ENCODE measurements around the gene MERTK. TPM values are rescaled to one million over a fixed set of nuclear protein-coding genes. Genes with fewer than 3 reads are reported as not detected.
"Not testable (repeated sequence)": the region's sequence is repeated elsewhere in the genome, so short reads cannot be mapped to it uniquely, and the experiment has no call there.

The MERTK gene
- polyA plus RNA-seq, 1 experiment = 0.84 TPM

- ChIA-PET CTCF (no interaction called here), POLR2A (no interaction called here)
- Histone ChIP-seq H3K27ac (ENCODE audit: low read depth, low read length) (no peak overlapping the region), H3K27me3 (ENCODE audit: control insufficient read depth, insufficient read depth, low read length) (peaks cover 4% of the 10 kb centered on the region), H3K9me3 (ENCODE audit: control insufficient read depth, insufficient read depth, low read length) (no peaks in the 10 kb centered on the region), H3K4me3 (ENCODE audit: low read depth, low read length) (no peak overlapping the region)
- TF ChIP-seq CTCF (IDR thresholded peaks at IDR 0.05; ENCODE audit: low read depth, low read length) = no peak
- DNase-seq (ENCODE audit: low read depth, low spot score) = no peak
Observed at GRCh38 chr2:111930409-111930808, 32.0 kb downstream of the MERTK start.

DNA sequence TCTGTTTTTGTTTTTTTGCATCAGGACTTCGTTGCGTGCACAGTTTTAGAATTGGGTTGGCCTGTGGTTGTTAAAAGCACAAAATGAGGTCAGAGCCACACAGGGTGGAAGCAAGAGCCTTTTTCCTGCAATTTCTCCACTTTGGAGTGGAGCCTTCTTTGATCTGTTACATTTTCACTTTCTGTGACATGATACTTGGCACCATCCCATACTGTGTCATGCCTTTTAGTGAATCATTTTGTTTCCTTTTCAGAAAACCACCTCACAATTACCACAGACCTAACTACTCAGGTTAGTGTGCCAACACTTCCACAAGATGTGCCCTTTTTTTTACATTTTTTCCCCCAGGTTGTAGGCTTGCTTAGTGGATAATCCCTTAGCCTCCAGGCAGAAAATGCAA is 32.5 kb downstream of the MERTK start:
- ChIA-PET POLR2A (no interaction called here), CTCF (no interaction called here)
- Histone ChIP-seq H3K27ac (ENCODE audit: low read depth, low read length) (no peak overlapping the region), H3K9me3 (ENCODE audit: control insufficient read depth, insufficient read depth, low read length) (no peaks in the 10 kb centered on the region), H3K27me3 (ENCODE audit: control insufficient read depth, insufficient read depth, low read length) (peaks cover 4% of the 10 kb centered on the region), H3K4me3 (ENCODE audit: low read depth, low read length) (no peak overlapping the region)
- no peak for DNase-seq (ENCODE audit: low read depth, low spot score)
- no peak for TF ChIP-seq CTCF (IDR thresholded peaks at IDR 0.05; ENCODE audit: low read depth, low read length)

DNA sequence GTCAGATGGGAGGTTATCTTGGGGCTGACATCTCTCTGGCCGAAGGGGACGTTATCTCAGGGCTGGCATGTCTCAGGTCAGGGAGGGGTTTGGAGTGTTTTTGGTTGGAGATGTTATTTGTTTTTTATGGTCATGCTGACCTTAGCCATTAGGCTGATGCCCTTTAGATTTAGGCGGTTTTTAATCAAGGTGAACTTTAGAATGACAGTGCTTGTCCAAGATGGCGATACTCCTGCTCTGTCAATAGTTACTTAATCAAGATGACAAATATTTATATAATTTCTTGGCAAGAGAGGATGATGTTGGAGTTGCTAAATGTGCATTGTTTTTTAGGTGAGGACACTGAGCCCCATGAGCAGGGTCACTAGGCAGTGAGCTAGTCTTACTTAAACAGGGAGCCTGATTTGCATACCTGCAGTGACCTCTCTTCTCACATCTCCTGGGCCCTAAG is 34.5 kb downstream of the MERTK start:
- ChIA-PET POLR2A (no interaction called here), CTCF (no interaction called here)
- DNase-seq (ENCODE audit: low read depth, low spot score) = no peak
- peaks cover 8% of the 10 kb centered on the region for H3K27me3 ChIP-seq (ENCODE audit: control insufficient read depth, insufficient read depth, low read length)
- no peak overlapping the region for H3K4me3 ChIP-seq (ENCODE audit: low read depth, low read length)
- H3K9me3 ChIP-seq (ENCODE audit: control insufficient read depth, insufficient read depth, low read length) = no peaks in the 10 kb centered on the region
- H3K27ac ChIP-seq (ENCODE audit: low read depth, low read length) = no peak overlapping the region
- TF ChIP-seq CTCF (IDR thresholded peaks at IDR 0.05; ENCODE audit: low read depth, low read length) = no peak

- CTCF ChIA-PET; H3K27ac ChIP-seq (ENCODE audit: low read depth, low read length); POLR2A ChIA-PET; H3K9me3 ChIP-seq (ENCODE audit: control insufficient read depth, insufficient read depth, low read length); H3K4me3 ChIP-seq (ENCODE audit: low read depth, low read length); DNase-seq (ENCODE audit: low read depth, low spot score): not testable (repeated sequence)
- peaks cover 14% of the 10 kb centered on the region for H3K27me3 ChIP-seq (ENCODE audit: control insufficient read depth, insufficient read depth, low read length)
Observed at GRCh38 chr2:111933900-111934299, 35.5 kb downstream of the MERTK start.

- ChIA-PET POLR2A (no interaction called here), CTCF (interaction anchor here (0.6 kb wide), 1 partner anchor 26 kb away, joined by 3 read pairs; no protein-coding TSS in a partner anchor)
- Histone ChIP-seq H3K9me3 (ENCODE audit: control insufficient read depth, insufficient read depth, low read length) (no peaks in the 10 kb centered on the region), H3K27ac (ENCODE audit: low read depth, low read length) (no peak overlapping the region), H3K4me3 (ENCODE audit: low read depth, low read length) (no peak overlapping the region), H3K27me3 (ENCODE audit: control insufficient read depth, insufficient read depth, low read length) (peaks cover 24% of the 10 kb centered on the region)
- no peak for DNase-seq (ENCODE audit: low read depth, low spot score)
- no peak for TF ChIP-seq CTCF (IDR thresholded peaks at IDR 0.05; ENCODE audit: low read depth, low read length)
Observed at GRCh38 chr2:111936881-111937280, 38.5 kb downstream of the MERTK start.

GRCh38 chr2:111938392-111938791 is 40.0 kb downstream of the MERTK start:
- POLR2A ChIA-PET = no interaction called here
- Histone ChIP-seq H3K27ac (ENCODE audit: low read depth, low read length) (no peak overlapping the region), H3K4me3 (ENCODE audit: low read depth, low read length) (no peak overlapping the region), H3K27me3 (ENCODE audit: control insufficient read depth, insufficient read depth, low read length) (peaks cover 23% of the 10 kb centered on the region), H3K9me3 (ENCODE audit: control insufficient read depth, insufficient read depth, low read length) (no peaks in the 10 kb centered on the region)
- CTCF ChIA-PET = no interaction called here
- no peak for DNase-seq (ENCODE audit: low read depth, low spot score)
- TF ChIP-seq CTCF (IDR thresholded peaks at IDR 0.05; ENCODE audit: low read depth, low read length) = no peak

Data from AG04450 (cell line).